NB4 (cell line): Measurements from ENCODE around the gene VEGFB.

Experiments used
- DNase-seq: peaks from one replicate; pipeline ENCODE4 v3.0.0; 2010; ENCODE audit warnings: low read depth
- H3K4me3 ChIP-seq: one replicate; pipeline ENCODE4 v1.5.1; 2011; ENCODE audit warnings: mild to moderate bottlenecking, low read depth, low read length, moderate library complexity
- MYC ChIP-seq: IDR thresholded peaks from 2 replicates; pipeline ENCODE4 v1.6.1; 2011; ENCODE audit warnings: low read depth, low read length
- POLR2A ChIP-seq: IDR thresholded peaks from 2 replicates; pipeline ENCODE4 v1.6.1; 2011; ENCODE audit warnings: mild to moderate bottlenecking; ENCODE audit not compliant: insufficient read length; ENCODE audit errors: extremely low read depth
- TF ChIP-seq, protein P1 (sequence below): IDR thresholded peaks from 2 replicates; pipeline ENCODE4 v1.6.1; 2011; ENCODE audit warnings: low read depth, low read length
- TF ChIP-seq, protein P2 (sequence below): IDR thresholded peaks from one replicate; pipeline ENCODE4 v1.5.1; 2012; ENCODE audit warnings: low read depth, low read length

Gene VEGFB

DNA sequence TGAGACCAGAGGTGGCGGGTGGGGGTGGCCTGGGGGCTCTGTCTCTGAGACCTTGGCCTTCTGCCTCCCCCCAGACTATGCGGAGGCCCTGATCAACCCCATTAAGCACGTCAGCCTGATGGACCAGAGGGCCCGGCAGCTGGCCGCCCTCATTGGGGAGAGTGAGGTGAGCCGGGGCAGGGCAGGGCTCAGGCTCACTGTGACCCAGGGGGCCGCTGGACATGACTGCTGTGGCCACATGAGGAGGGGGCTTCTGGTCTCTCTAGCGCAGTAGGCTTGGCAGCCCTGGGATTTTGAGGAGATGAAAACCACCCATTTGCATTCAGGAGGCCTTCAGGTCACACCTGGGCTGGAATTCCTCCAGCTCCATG is 29.5 kb downstream of the VEGFB start:
- no peak overlapping the region for H3K4me3 ChIP-seq
- DNase-seq: no peak
- TF ChIP-seq, protein P1, sequence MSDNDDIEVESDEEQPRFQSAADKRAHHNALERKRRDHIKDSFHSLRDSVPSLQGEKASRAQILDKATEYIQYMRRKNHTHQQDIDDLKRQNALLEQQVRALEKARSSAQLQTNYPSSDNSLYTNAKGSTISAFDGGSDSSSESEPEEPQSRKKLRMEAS: no peak
- TF ChIP-seq MYC (no peak), POLR2A (no peak)
- TF ChIP-seq, protein P2, sequence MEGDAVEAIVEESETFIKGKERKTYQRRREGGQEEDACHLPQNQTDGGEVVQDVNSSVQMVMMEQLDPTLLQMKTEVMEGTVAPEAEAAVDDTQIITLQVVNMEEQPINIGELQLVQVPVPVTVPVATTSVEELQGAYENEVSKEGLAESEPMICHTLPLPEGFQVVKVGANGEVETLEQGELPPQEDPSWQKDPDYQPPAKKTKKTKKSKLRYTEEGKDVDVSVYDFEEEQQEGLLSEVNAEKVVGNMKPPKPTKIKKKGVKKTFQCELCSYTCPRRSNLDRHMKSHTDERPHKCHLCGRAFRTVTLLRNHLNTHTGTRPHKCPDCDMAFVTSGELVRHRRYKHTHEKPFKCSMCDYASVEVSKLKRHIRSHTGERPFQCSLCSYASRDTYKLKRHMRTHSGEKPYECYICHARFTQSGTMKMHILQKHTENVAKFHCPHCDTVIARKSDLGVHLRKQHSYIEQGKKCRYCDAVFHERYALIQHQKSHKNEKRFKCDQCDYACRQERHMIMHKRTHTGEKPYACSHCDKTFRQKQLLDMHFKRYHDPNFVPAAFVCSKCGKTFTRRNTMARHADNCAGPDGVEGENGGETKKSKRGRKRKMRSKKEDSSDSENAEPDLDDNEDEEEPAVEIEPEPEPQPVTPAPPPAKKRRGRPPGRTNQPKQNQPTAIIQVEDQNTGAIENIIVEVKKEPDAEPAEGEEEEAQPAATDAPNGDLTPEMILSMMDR: no peak

DNA sequence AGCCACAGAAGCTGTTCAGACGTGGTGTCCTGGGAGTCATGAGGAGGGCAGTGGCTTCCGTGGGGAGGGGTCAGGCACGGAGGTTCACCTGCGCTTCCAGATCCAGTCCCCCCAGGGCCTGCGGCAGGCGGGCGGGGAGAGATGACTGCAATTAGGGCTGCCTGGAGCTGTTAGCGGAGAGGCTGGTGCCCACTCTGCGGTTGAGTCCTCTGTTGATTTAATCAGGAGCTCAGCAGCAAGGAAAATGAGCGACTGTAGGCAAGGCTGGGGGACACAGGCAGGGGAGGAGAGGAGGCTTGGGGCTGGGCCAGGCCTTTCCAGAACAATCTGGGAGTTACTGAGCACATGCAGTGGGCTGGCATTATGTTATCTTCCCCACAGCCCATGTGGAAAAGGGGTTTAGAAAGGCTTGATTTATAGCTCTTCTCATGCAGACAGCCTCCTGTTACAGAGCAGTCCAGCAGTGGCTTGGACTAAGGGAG is 30.0 kb downstream of the VEGFB start:
- no peak for DNase-seq
- TF ChIP-seq, protein P2: no peak
- TF ChIP-seq MYC (no peak), POLR2A (no peak)
- TF ChIP-seq, protein P1: no peak
- no peak overlapping the region for H3K4me3 ChIP-seq

DNA sequence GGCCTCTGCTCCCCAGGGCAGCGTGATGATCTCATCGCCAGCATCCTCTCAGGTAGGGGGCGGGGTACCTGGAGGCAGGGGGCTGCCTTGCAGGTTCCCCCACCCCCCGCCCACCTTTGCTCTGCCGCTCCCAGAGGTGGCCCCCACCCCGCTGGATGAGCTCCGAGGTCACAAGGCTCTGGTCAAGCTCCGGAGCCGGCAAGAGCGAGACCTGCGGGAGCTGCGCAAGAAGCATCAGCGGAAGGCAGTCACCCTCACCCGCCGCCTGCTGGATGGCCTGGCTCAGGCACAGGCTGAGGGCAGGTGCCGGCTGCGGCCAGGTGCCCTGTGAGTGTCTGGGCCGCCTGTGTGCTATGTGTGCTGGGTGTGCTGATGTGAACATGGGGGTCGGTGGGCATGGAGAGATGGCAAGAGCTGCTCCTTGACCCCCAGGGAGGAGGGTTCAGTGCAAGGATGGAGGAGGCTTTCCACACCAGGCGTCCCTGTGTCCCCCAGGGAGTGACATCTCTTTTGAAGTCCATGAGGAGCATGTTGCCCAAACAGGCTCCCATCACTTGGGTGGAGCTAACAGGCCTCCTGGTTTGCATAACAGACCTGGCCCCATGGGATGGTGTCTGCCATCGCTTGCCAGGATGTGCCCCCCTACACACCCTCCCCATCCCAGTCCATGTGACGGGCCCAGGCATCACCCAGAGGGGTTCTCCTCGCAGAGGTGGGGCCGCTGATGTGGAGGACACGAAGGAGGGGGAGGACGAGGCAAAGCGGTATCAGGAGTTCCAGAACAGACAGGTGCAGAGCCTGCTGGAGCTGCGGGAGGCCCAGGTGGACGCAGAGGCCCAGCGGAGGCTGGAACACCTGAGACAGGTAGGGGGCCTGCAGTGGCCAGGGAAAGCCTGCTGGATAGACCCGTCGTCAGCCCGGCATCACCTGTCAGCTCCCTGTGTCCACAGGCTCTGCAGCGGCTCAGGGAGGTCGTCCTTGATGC is 31.1 kb downstream of the VEGFB start:
- no peak for DNase-seq
- no peak overlapping the region for H3K4me3 ChIP-seq
- TF ChIP-seq, protein P2: no peak
- no peak for TF ChIP-seq POLR2A
- TF ChIP-seq MYC: no peak
- TF ChIP-seq, protein P1: no peak

DNA sequence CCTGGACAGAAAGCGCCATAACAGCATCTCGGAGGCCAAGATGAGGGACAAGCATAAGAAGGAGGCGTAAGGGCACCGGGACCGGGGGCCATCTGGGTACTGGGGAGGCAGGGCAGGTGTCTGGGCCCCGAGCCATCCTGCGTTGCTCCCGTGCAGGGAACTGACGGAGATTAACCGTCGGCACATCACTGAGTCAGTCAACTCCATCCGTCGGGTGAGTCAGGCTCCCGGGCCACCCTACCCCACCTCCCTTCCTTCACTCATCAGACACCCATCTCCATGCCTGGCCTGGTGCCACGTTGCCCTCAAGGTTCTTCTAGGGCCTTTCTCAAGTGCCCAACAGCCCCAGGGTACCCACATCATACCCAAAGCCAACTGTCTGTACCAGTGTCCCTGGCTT is 32.0 kb downstream of the VEGFB start:
- no peak overlapping the region for H3K4me3 ChIP-seq
- no peak for DNase-seq
- TF ChIP-seq, protein P1: no peak
- TF ChIP-seq, protein P2: no peak
- TF ChIP-seq MYC: no peak
- no peak for TF ChIP-seq POLR2A

DNA sequence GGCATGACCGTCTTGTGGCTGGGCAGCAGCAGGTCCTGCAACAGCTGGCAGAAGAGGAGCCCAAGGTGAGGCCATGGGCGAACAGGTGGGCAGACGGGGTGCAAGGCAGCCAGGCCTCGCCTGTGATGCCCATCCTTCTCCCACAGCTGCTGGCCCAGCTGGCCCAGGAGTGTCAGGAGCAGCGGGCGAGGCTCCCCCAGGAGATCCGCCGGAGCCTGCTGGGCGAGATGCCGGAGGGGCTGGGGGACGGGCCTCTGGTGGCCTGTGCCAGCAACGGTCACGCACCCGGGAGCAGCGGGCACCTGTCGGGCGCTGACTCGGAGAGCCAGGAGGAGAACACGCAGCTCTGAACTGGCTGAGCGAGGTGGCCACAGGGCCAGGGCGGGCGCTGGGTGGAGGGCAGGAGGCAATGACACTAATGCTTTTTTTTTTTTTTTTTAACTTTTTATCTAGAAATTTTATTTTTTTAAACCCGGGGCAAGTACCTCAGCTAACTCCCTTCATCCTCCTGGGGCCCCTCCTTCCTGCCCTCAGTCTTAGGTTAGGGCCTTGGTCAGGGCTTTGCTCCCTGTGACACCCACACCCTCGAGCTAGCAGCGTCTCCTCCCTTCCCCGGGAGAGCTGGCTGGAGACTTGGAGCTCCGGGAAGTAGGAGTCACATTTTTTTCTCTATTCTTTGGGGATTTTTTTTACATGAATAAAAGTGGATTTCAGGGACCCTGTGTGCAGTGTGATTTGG is 33.0 kb downstream of the VEGFB start:
- no peak overlapping the region for H3K4me3 ChIP-seq
- TF ChIP-seq MYC: no peak
- no peak for TF ChIP-seq POLR2A
- TF ChIP-seq, protein P2: no peak
- TF ChIP-seq, protein P1: no peak
- DNase-seq: no peak
